Esophagus muscularis mucosa (tissue), 3 donors: ENCODE results near the gene OTUD7B.

Experiments
- CTCF ChIP-seq, 3 experiments: fragments of 200-600 bp in 2 of 3; fragments of 450-650 bp in 1 of 3; sonication (generic) in 2 of 3; IDR thresholded peaks; one replicate each; pipeline ENCODE4 v1.5.1; 2017 to 2019; ENCODE audit warnings: antibody characterized with exemption in 3 of 3, mild to moderate bottlenecking in 2 of 3, moderate library complexity in 1 of 3
- POLR2A ChIP-seq: fragments of 450-650 bp; IDR thresholded peaks from one replicate; pipeline ENCODE4 v1.6.1; 2017; ENCODE audit warnings: antibody characterized with exemption, moderate library complexity, mild to moderate bottlenecking, low read depth
- POLR2AphosphoS5 ChIP-seq, 2 donors: sonication (generic); formaldehyde crosslinking; IDR thresholded peaks; one replicate each; pipeline ENCODE4 v1.6.1; 2017; ENCODE audit warnings: antibody characterized with exemption in 2 of 2

DNA sequence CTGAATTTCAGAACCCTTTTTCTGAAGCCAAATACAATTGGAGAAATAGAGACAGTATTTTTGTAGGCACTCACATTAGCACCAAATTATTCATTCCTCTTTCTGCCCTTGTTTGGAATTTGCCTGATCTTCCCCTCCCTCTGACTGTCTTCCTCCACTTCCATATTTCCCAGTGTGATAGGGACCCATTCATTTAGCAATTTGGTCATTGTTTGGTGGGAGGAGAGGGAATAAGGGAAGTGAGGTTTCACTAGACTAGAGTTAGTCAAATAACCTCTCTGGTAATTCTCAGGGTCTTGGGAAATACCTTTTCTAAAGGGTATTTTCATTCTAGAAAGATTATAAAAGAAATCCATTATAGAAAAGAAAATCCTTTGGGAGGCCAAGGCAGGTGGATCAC lies 42.9 kb downstream of the OTUD7B start:
- TF ChIP-seq CTCF (IDR thresholded peaks at IDR 0.05) (no peak), POLR2A (no peak), POLR2AphosphoS5 (IDR thresholded peaks at IDR 0.05) (no peak)
